Measurements from ENCODE around the gene PTGDS. TPM values are rescaled to one million over a fixed set of nuclear protein-coding genes. Genes with fewer than 3 reads are reported as not detected.

Gene PTGDS
- polyA plus RNA-seq, 3 donors from 2014 or later: 93.2 to 201 (median 164) TPM

GRCh38 chr9:136957461-136957860, 19.8 kb upstream of the PTGDS start:
- Mint-ChIP-seq H3K4me3 (peak overlapping the region in 2 of 5 donors; percentile 18 to 30), H3K27me3 (ENCODE audit: low read depth in 3 of 3) (peaks cover 4 to 8% (median 5%) of the 10 kb centered on the region in 3 donors), H3K27ac (peak overlapping the region in 4 of 6 donors; percentile 26 to 98 (median 86)), H3K9me3 (peaks cover 0 to 5% (median 0%) of the 10 kb centered on the region in 6 donors), H3K4me1 (peaks cover 50 to 62% of the 10 kb centered on the region in 2 donors), H3K36me3 (peaks cover 6 to 7% (median 7%) of the 10 kb centered on the region in 3 donors)
- DNase-seq: no peak

- H3K27me3 Mint-ChIP-seq (ENCODE audit: low read depth in 3 of 3): peaks cover 4 to 8% (median 5%) of the 10 kb centered on the region in 3 donors
- DNase-seq: no peak
- peaks cover 6 to 7% (median 7%) of the 10 kb centered on the region in 3 donors for H3K36me3 Mint-ChIP-seq
- H3K9me3 Mint-ChIP-seq: peaks cover 0 to 5% (median 0%) of the 10 kb centered on the region in 6 donors
- H3K4me1 Mint-ChIP-seq: peaks cover 55 to 66% of the 10 kb centered on the region in 2 donors
- H3K27ac Mint-ChIP-seq: peak overlapping the region; percentile 37 to 98 (median 81)
- H3K4me3 Mint-ChIP-seq: peak overlapping the region; percentile 44 to 65 (median 49)
Observed at GRCh38 chr9:136957901-136958300, 19.4 kb upstream of the PTGDS start.

- peaks cover 59 to 72% of the 10 kb centered on the region in 2 donors for H3K4me1 Mint-ChIP-seq
- H3K4me3 Mint-ChIP-seq: peak overlapping the region; percentile 44 to 65 (median 49)
- H3K27me3 Mint-ChIP-seq (ENCODE audit: low read depth in 3 of 3): peaks cover 4 to 8% (median 5%) of the 10 kb centered on the region in 3 donors
- H3K36me3 Mint-ChIP-seq: peaks cover 6 to 7% (median 7%) of the 10 kb centered on the region in 3 donors
- DNase-seq: no peak
- H3K27ac Mint-ChIP-seq: peak overlapping the region; percentile 37 to 98 (median 81)
- peaks cover 0 to 5% (median 0%) of the 10 kb centered on the region in 6 donors for H3K9me3 Mint-ChIP-seq
Observed at GRCh38 chr9:136958473-136958872, 18.8 kb upstream of the PTGDS start.

- H3K9me3 Mint-ChIP-seq: peaks cover 0 to 5% (median 0%) of the 10 kb centered on the region in 6 donors
- H3K27ac Mint-ChIP-seq: peak overlapping the region; percentile 88 to 100 (median 98)
- peaks cover 4 to 8% (median 5%) of the 10 kb centered on the region in 3 donors for H3K27me3 Mint-ChIP-seq (ENCODE audit: low read depth in 3 of 3)
- H3K4me1 Mint-ChIP-seq: peaks cover 59 to 73% of the 10 kb centered on the region in 2 donors
- DNase-seq: peak in 2 of 3 donors; percentile 38 to 52
- peak overlapping the region in 4 of 5 donors; percentile 18 to 87 (median 66) for H3K4me3 Mint-ChIP-seq
- peaks cover 6 to 7% (median 7%) of the 10 kb centered on the region in 3 donors for H3K36me3 Mint-ChIP-seq
Observed at GRCh38 chr9:136958898-136959850, 18.1 kb upstream of the PTGDS start.

GRCh38 chr9:136960212-136960937, 16.9 kb upstream of the PTGDS start:
- Mint-ChIP-seq H3K9me3 (peaks cover 0 to 5% (median 0%) of the 10 kb centered on the region in 6 donors), H3K36me3 (peaks cover 6 to 7% (median 7%) of the 10 kb centered on the region in 3 donors), H3K4me1 (peaks cover 70 to 78% of the 10 kb centered on the region in 2 donors), H3K27ac (peak overlapping the region; percentile 88 to 100 (median 98)), H3K27me3 (ENCODE audit: low read depth in 3 of 3) (peaks cover 4 to 8% (median 8%) of the 10 kb centered on the region in 3 donors), H3K4me3 (peak overlapping the region; percentile 81 to 93 (median 86))
- DNase-seq: peak; percentile 80 to 88 (median 84)

GRCh38 chr9:136960938-136961275, 16.4 kb upstream of the PTGDS start:
- peak in 1 of 3 donors; percentile 36 for DNase-seq
- peak overlapping the region in 4 of 5 donors; percentile 86 to 93 (median 86) for H3K4me3 Mint-ChIP-seq
- peaks cover 0 to 5% (median 0%) of the 10 kb centered on the region in 6 donors for H3K9me3 Mint-ChIP-seq
- H3K36me3 Mint-ChIP-seq: peaks cover 6 to 7% (median 7%) of the 10 kb centered on the region in 3 donors
- peaks cover 7 to 11% (median 8%) of the 10 kb centered on the region in 3 donors for H3K27me3 Mint-ChIP-seq (ENCODE audit: low read depth in 3 of 3)
- peak overlapping the region; percentile 88 to 100 (median 98) for H3K27ac Mint-ChIP-seq
- peaks cover 75 to 83% of the 10 kb centered on the region in 2 donors for H3K4me1 Mint-ChIP-seq

GRCh38 chr9:136961279-136962065, 15.8 kb upstream of the PTGDS start:
- Mint-ChIP-seq H3K27me3 (ENCODE audit: low read depth in 3 of 3) (peaks cover 8 to 16% (median 9%) of the 10 kb centered on the region in 3 donors), H3K9me3 (peaks cover 0 to 3% (median 0%) of the 10 kb centered on the region in 6 donors), H3K36me3 (peaks cover 3 to 4% (median 3%) of the 10 kb centered on the region in 3 donors), H3K4me1 (peaks cover 75 to 83% of the 10 kb centered on the region in 2 donors), H3K27ac (peak overlapping the region; percentile 61 to 100 (median 94)), H3K4me3 (peak overlapping the region in 3 of 5 donors; percentile 66 to 93 (median 87))
- DNase-seq: no peak

- Mint-ChIP-seq H3K4me1 (peaks cover 72 to 83% of the 10 kb centered on the region in 2 donors), H3K27me3 (ENCODE audit: low read depth in 3 of 3) (peaks cover 5 to 16% (median 9%) of the 10 kb centered on the region in 3 donors), H3K27ac (peak overlapping the region; percentile 61 to 90 (median 82)), H3K4me3 (peak overlapping the region; percentile 5 to 77 (median 70)), H3K9me3 (no peaks in the 10 kb centered on the region), H3K36me3 (no peaks in the 10 kb centered on the region)
- no peak for DNase-seq
Observed at GRCh38 chr9:136962163-136962562, 15.1 kb upstream of the PTGDS start.

GRCh38 chr9:136962701-136963248, 14.5 kb upstream of the PTGDS start:
- H3K4me3 Mint-ChIP-seq: peak overlapping the region; percentile 56 to 77 (median 70)
- no peak for DNase-seq
- H3K36me3 Mint-ChIP-seq: no peaks in the 10 kb centered on the region
- H3K4me1 Mint-ChIP-seq: peaks cover 68 to 81% of the 10 kb centered on the region in 2 donors
- peak overlapping the region; percentile 79 to 90 (median 86) for H3K27ac Mint-ChIP-seq
- peaks cover 5 to 16% (median 9%) of the 10 kb centered on the region in 3 donors for H3K27me3 Mint-ChIP-seq (ENCODE audit: low read depth in 3 of 3)
- H3K9me3 Mint-ChIP-seq: no peaks in the 10 kb centered on the region

- no peaks in the 10 kb centered on the region for H3K36me3 Mint-ChIP-seq
- peaks cover 5 to 16% (median 9%) of the 10 kb centered on the region in 3 donors for H3K27me3 Mint-ChIP-seq (ENCODE audit: low read depth in 3 of 3)
- peak overlapping the region in 5 of 6 donors; percentile 79 to 90 (median 86) for H3K27ac Mint-ChIP-seq
- no peaks in the 10 kb centered on the region for H3K9me3 Mint-ChIP-seq
- DNase-seq: no peak
- peaks cover 62 to 75% of the 10 kb centered on the region in 2 donors for H3K4me1 Mint-ChIP-seq
- peak overlapping the region in 3 of 5 donors; percentile 70 to 77 (median 72) for H3K4me3 Mint-ChIP-seq
Observed at GRCh38 chr9:136963341-136963740, 14.0 kb upstream of the PTGDS start.

GRCh38 chr9:136963751-136964150, 13.6 kb upstream of the PTGDS start:
- Mint-ChIP-seq H3K9me3 (no peaks in the 10 kb centered on the region), H3K4me3 (no peak overlapping the region), H3K4me1 (peaks cover 62 to 71% of the 10 kb centered on the region in 2 donors), H3K27ac (peak overlapping the region in 1 of 6 donors; percentile 79), H3K36me3 (no peaks in the 10 kb centered on the region), H3K27me3 (ENCODE audit: low read depth in 3 of 3) (peaks cover 5 to 16% (median 9%) of the 10 kb centered on the region in 3 donors)
- no peak for DNase-seq

- DNase-seq: no peak
- Mint-ChIP-seq H3K27ac (peak overlapping the region in 2 of 6 donors; percentile 46 to 62), H3K9me3 (no peaks in the 10 kb centered on the region), H3K36me3 (no peaks in the 10 kb centered on the region), H3K4me1 (peaks cover 57 to 67% of the 10 kb centered on the region in 2 donors), H3K27me3 (ENCODE audit: low read depth in 3 of 3) (peaks cover 5 to 16% (median 9%) of the 10 kb centered on the region in 3 donors), H3K4me3 (peak overlapping the region in 2 of 5 donors; percentile 31 to 56)
Observed at GRCh38 chr9:136964171-136964689, 13.1 kb upstream of the PTGDS start.
